IMR-90 (cell line): Measurements from ENCODE around the gene ATP11A. TPM values are rescaled to one million over a fixed set of nuclear protein-coding genes. Genes with fewer than 3 reads are reported as not detected.

Source experiments
- ATAC-seq: fragments of 200-7000 bp; cut with Tn5 transposase; 2 replicates; pipeline ENCODE4 v1.9.1; 2020; ENCODE audit warnings: low read depth, mild to moderate bottlenecking, moderate library complexity
- BruUV-seq: library from RNA; stranded (reverse); fragments of 400-500 nt; replicated peaks from 2 replicates; lab custom pipeline; 2021; lab: Mats Ljungman, UMichigan
- CTCF ChIA-PET: fragments of 300-600 bp; formaldehyde crosslinking; extraction: SDS; loops from one replicate; lab custom pipeline; 2021; ENCODE audit warnings: antibody characterized with exemption; lab: Yijun Ruan, JAX
- POLR2A ChIA-PET: fragments of 300-600 bp; sonication (Branson Sonifier 250); formaldehyde crosslinking; loops from one replicate; lab custom pipeline; 2022; ENCODE audit warnings: antibody characterized with exemption; ENCODE audit not compliant: unreplicated experiment; lab: Charles Lee
- DNase-seq: peaks from one replicate; pipeline ENCODE4 v3.0.0; 2013
- H2AFZ ChIP-seq: replicated peaks from 2 replicates; pipeline ENCODE3; 2013; ENCODE audit warnings: low read length, mild to moderate bottlenecking; ENCODE audit not compliant: poor library complexity
- H2AK5ac ChIP-seq: 2 replicates; pipeline ENCODE4 v1.6.1; 2013; ENCODE audit warnings: low read depth, low read length, inconsistent platforms
- H2AK9ac ChIP-seq: replicated peaks from 2 replicates; pipeline ENCODE3; 2013; ENCODE audit warnings: mild to moderate bottlenecking, low read depth, low read length, moderate library complexity; ENCODE audit not compliant: poor library complexity
- H2BK120ac ChIP-seq: 2 replicates; pipeline ENCODE4 v1.6.1; 2013; ENCODE audit warnings: low read depth, low read length, inconsistent platforms
- H2BK15ac ChIP-seq: 3 replicates; pipeline ENCODE4 v1.6.1; 2013; ENCODE audit warnings: low read depth, low read length, inconsistent platforms
- H2BK20ac ChIP-seq: 2 replicates; pipeline ENCODE4 v1.6.1; 2013; ENCODE audit warnings: low read depth, mild to moderate bottlenecking, inconsistent platforms, low read length, moderate library complexity
- H2BK5ac ChIP-seq: 2 replicates; pipeline ENCODE4 v1.6.1; 2013; ENCODE audit warnings: mild to moderate bottlenecking, low read depth, low read length, inconsistent platforms; ENCODE audit not compliant: poor library complexity, severe bottlenecking
- H3K14ac ChIP-seq: replicated peaks from 2 replicates; pipeline ENCODE4 v1.6.1; 2013; ENCODE audit warnings: low read depth, low read length, inconsistent platforms
- H3K18ac ChIP-seq: 2 replicates; pipeline ENCODE4 v1.6.1; 2013; ENCODE audit warnings: low read depth, low read length, control low read depth
- H3K23ac ChIP-seq: 2 replicates; pipeline ENCODE4 v1.6.1; 2013; ENCODE audit warnings: low read depth, low read length, inconsistent platforms
- H3K27ac ChIP-seq: 2 replicates; pipeline ENCODE4 v1.5.1; 2013; ENCODE audit warnings: mild to moderate bottlenecking, control low read depth, low read length; ENCODE audit not compliant: insufficient read depth
- H3K27me3 ChIP-seq: 2 replicates; pipeline ENCODE4 v1.6.1; 2013; ENCODE audit warnings: low read length; ENCODE audit not compliant: control insufficient read depth, insufficient read depth
- H3K36me3 ChIP-seq: 2 replicates; pipeline ENCODE4 v1.6.1; 2013; ENCODE audit warnings: low read length, mixed read lengths; ENCODE audit not compliant: control insufficient read depth, insufficient read depth
- H3K4ac ChIP-seq: 2 replicates; pipeline ENCODE4 v1.6.1; 2013; ENCODE audit warnings: low read depth, low read length, inconsistent platforms
- H3K4me1 ChIP-seq: 2 replicates; pipeline ENCODE4 v1.6.1; 2013; ENCODE audit warnings: low read length, mixed read lengths; ENCODE audit not compliant: control insufficient read depth, insufficient read depth
- H3K4me2 ChIP-seq: 2 replicates; pipeline ENCODE4 v1.6.1; 2013; ENCODE audit warnings: low read depth, mild to moderate bottlenecking, control low read depth, low read length, moderate library complexity
- H3K4me3 ChIP-seq: 2 replicates; pipeline ENCODE4 v1.5.1; 2013; ENCODE audit warnings: low read depth, mild to moderate bottlenecking, control low read depth, low read length, moderate library complexity; ENCODE audit not compliant: insufficient read depth
- H3K56ac ChIP-seq: 2 replicates; pipeline ENCODE4 v1.6.1; 2013; ENCODE audit warnings: low read length, inconsistent platforms; ENCODE audit not compliant: insufficient read depth; ENCODE audit errors: extremely low read depth
- H3K79me1 ChIP-seq, 2 experiments: 2 replicates each; pipeline ENCODE4 v1.6.1; 2013; ENCODE audit warnings: low read length in 2 of 2, inconsistent platforms in 1 of 2, low read depth in 1 of 2
- H3K9ac ChIP-seq: 2 replicates; pipeline ENCODE4 v1.6.1; 2013; ENCODE audit warnings: low read depth, low read length, control low read depth
- H3K9me1 ChIP-seq: 2 replicates; pipeline ENCODE4 v1.6.1; 2013; ENCODE audit warnings: low read length, inconsistent platforms; ENCODE audit not compliant: insufficient read depth
- H3K9me3 ChIP-seq: 2 replicates; pipeline ENCODE4 v1.6.1; 2013; ENCODE audit warnings: low read length; ENCODE audit not compliant: control insufficient read depth, insufficient read depth
- H4K20me1 ChIP-seq: 2 replicates; pipeline ENCODE4 v1.6.1; 2013; ENCODE audit warnings: low read length, inconsistent platforms; ENCODE audit not compliant: insufficient read depth
- H4K5ac ChIP-seq: 2 replicates; pipeline ENCODE4 v1.6.1; 2013; ENCODE audit warnings: mild to moderate bottlenecking, low read depth, low read length, control low read depth
- H4K8ac ChIP-seq, 2 experiments: 2 replicates each; pipeline ENCODE4 v1.6.1; 2013; ENCODE audit warnings: low read depth in 2 of 2, low read length in 2 of 2, control low read depth in 1 of 2, inconsistent platforms in 1 of 2
- H4K91ac ChIP-seq: 2 replicates; pipeline ENCODE4 v1.6.1; 2013; ENCODE audit warnings: low read depth, low read length, inconsistent platforms; ENCODE audit not compliant: insufficient read depth
- BHLHE40 ChIP-seq: fragments of 150-350 bp; IDR thresholded peaks from 2 replicates; pipeline ENCODE4 v1.6.1; 2016; ENCODE audit warnings: mild to moderate bottlenecking, low read depth, low read length
- CHD1 ChIP-seq: IDR thresholded peaks from 2 replicates; pipeline ENCODE4 v1.6.1; 2012; ENCODE audit warnings: low read depth, low read length, improper control_type of control experiment
- FOS ChIP-seq: fragments of 150-350 bp; IDR thresholded peaks from 2 replicates; pipeline ENCODE4 v1.6.1; 2016; ENCODE audit warnings: low read depth, low read length
- MAFK ChIP-seq: IDR thresholded peaks from 2 replicates; pipeline ENCODE4 v1.6.1; 2012; ENCODE audit warnings: low read depth, low read length, improper control_type of control experiment
- WGBS, 2 experiments: methylation state at CpG; one replicate each; pipeline versions ENCODE4 v1.1.5 to v1.1.7; 2013; ENCODE audit warnings: missing lambda C conversion rate in 2 of 2; ENCODE audit not compliant: insufficient read length in 1 of 2; ENCODE audit errors: extremely low coverage in 2 of 2; 5-methylcytosine and 5-hydroxymethylcytosine counted together
- dilution Hi-C: fragments of 300-500 bp; cut with HindIII; formaldehyde crosslinking; loops from one replicate; pipeline ENCODE4 v1.14.3; 2018; ENCODE audit warnings: low sequenced_read_pairs; ENCODE audit not compliant: unreplicated experiment
- in situ Hi-C: fragments of 300-500 bp; cut with MboI; formaldehyde crosslinking; loops from 3 replicates; pipeline ENCODE4 v1.14.3; 2019; ENCODE audit warnings: low sequenced_read_pairs, inconsistent platforms, mixed read lengths
- intact Hi-C: fragments of 100-400 bp; cut with micrococcal nuclease; formaldehyde crosslinking; loops from 2 replicates; pipeline ENCODE4 v1.10.0; 2022
- polyA plus RNA-seq, 3 experiments: library from polyadenylated mRNA; depleted of rRNA; stranded (reverse); fragments of >200 nt; gene quantifications; 2 replicates each; pipeline ENCODE4 v1.2.3, GENCODE V29; 2012; ENCODE audit warnings: low replicate concordance in 1 of 3
- total RNA-seq: library from RNA; depleted of rRNA; stranded (reverse); fragments of >200 nt; gene quantifications from 2 replicates; pipeline ENCODE4 v1.2.3, GENCODE V29; 2012

Gene ATP11A
- total and polyA plus RNA-seq, 2 of the 4 experiments (the other 2 are of a cell fraction), result 8.4 to 12.0 TPM

GRCh38 chr13:112776971-112777370 is 87.1 kb downstream of the ATP11A start:
- Histone ChIP-seq H3K4me2 (no peak overlapping the region), H3K14ac (no peak overlapping the region), H4K5ac (no peak overlapping the region), H4K91ac (no peak overlapping the region), H3K23ac (no peak overlapping the region), H3K9me3 (no peaks in the 10 kb centered on the region), H2AFZ (no peak overlapping the region), H3K4ac (no peak overlapping the region), H3K79me1 (peaks cover 25 to 36% of the 10 kb centered on the region in 2 experiments; a peak in 3 of 4 replicates), H2AK5ac (no peak overlapping the region), H3K36me3 (no peaks in the 10 kb centered on the region), H2BK120ac (no peak overlapping the region), H2BK5ac (no peak overlapping the region), H4K20me1 (peaks cover 25% of the 10 kb centered on the region), H4K8ac (no peak overlapping the region), H3K9me1 (peaks cover 10% of the 10 kb centered on the region), H3K56ac (no peak overlapping the region), H2BK15ac (no peak overlapping the region), H3K9ac (no peak overlapping the region), H3K4me3 (no peak overlapping the region), H3K18ac (no peak overlapping the region), H2AK9ac (peak overlapping the region; percentile 65), H3K4me1 (peaks cover 11% of the 10 kb centered on the region), H3K27ac (no peak overlapping the region), H2BK20ac (no peak overlapping the region), H3K27me3 (no peaks in the 10 kb centered on the region)
- in situ Hi-C loops (no loop called here), intact Hi-C loops (no loop called here), dilution Hi-C loops (no loop called here)
- ChIA-PET CTCF (interaction anchor here (0.5 kb wide), 1 partner anchor 20 kb away, joined by 7 read pairs; no protein-coding TSS in a partner anchor), POLR2A (no interaction called here)
- no peak for DNase-seq
- BruUV-seq, result no TSS peak
- WGBS, 2 experiments, result 94% methylated on average over 4 of the region's 11 CpGs; no CpG with 5 or more reads in 1 of the 2 experiments
- no peak for ATAC-seq
- no peak for TF ChIP-seq CHD1
- TF ChIP-seq MAFK, result no peak
- no peak for TF ChIP-seq BHLHE40
- no peak for TF ChIP-seq FOS
